Sigmoid colon (tissue), 7 donors: ENCODE measurements around the gene OVCA2. TPM values are rescaled to one million over a fixed set of nuclear protein-coding genes. Genes with fewer than 3 reads are reported as not detected.

Source experiments
- DNase-seq: peaks from one replicate; pipeline ENCODE4 v3.0.0-alpha.2; 2019
- H3K27ac ChIP-seq, 4 donors: fragments of 200-600 bp; sonication (generic); one replicate each; pipeline ENCODE4 v1.5.1; 2016 to 2019; ENCODE audit warnings: mild to moderate bottlenecking in 1 of 4
- H3K27me3 ChIP-seq, 3 donors: fragments of 200-600 bp; sonication (generic); one replicate each; pipeline ENCODE4 v1.5.1; 2019; ENCODE audit warnings: mild to moderate bottlenecking in 1 of 3
- H3K36me3 ChIP-seq, 4 donors: fragments of 200-600 bp; sonication (generic); one replicate each; pipeline ENCODE4 v1.5.1; 2016 to 2019
- H3K4me1 ChIP-seq, 4 donors: fragments of 200-600 bp; sonication (generic); one replicate each; pipeline ENCODE4 v1.5.1; 2017 to 2019
- H3K4me3 ChIP-seq, 4 donors: fragments of 200-600 bp; sonication (generic); one replicate each; pipeline ENCODE4 v1.5.1; 2017 to 2019; ENCODE audit warnings: mild to moderate bottlenecking in 2 of 4, moderate library complexity in 1 of 4
- H3K9me3 ChIP-seq, 4 donors: fragments of 200-600 bp in 3 of 4; sonication (generic) in 3 of 4; one replicate each; pipeline versions ENCODE4 v1.5.1 to v1.6.1; 2013 to 2019
- EP300 ChIP-seq, 4 donors: sonication (generic); formaldehyde crosslinking; IDR thresholded peaks; one replicate each; pipeline ENCODE4 v1.6.1; 2017; ENCODE audit warnings: antibody characterized with exemption in 4 of 4
- POLR2A ChIP-seq, 2 donors: fragments of 450-650 bp; IDR thresholded peaks; one replicate each; pipeline ENCODE4 v1.6.1; 2016; ENCODE audit warnings: antibody characterized with exemption in 2 of 2, mild to moderate bottlenecking in 2 of 2, moderate library complexity in 2 of 2
- POLR2AphosphoS5 ChIP-seq, 4 donors: sonication (generic); formaldehyde crosslinking; IDR thresholded peaks; one replicate each; pipeline ENCODE4 v1.6.1; 2017; ENCODE audit warnings: antibody characterized with exemption in 4 of 4
- WGBS, 2 donors: extraction: QIAGEN DNeasy Blood & Tissue Kit; methylation state at CpG; one replicate each; pipeline ENCODE4 v1.1.7; 2013; 5-methylcytosine and 5-hydroxymethylcytosine counted together
- intact Hi-C: fragments of 100-400 bp; cut with DNase I; formaldehyde crosslinking; loops from one replicate; pipeline ENCODE4 v1.15.1; 2023
- polyA plus RNA-seq, 3 donors: library from polyadenylated mRNA; stranded (reverse); fragments of 200-250 nt; gene quantifications; one replicate each; pipeline ENCODE4 v1.2.3, GENCODE V29; 2013
- total RNA-seq, 4 donors: library from RNA; depleted of rRNA; stranded (reverse); fragments of >200 nt; gene quantifications; one replicate each; pipeline ENCODE4 v1.1.0, GENCODE V29; 2016
- TF ChIP-seq, protein P1 (sequence below), 4 experiments: fragments of 450-650 bp in 3 of 4; fragments of 200-600 bp in 1 of 4; IDR thresholded peaks; one replicate each; pipeline ENCODE4 v1.5.1; 2016 to 2019; ENCODE audit warnings: antibody characterized with exemption in 4 of 4, mild to moderate bottlenecking in 3 of 4, moderate library complexity in 2 of 4
- donor health status: healthy with polysubstance abuse.
- donor health status: Bipolar disorder and iron deficiency.
- donor health status: healthy.

Gene OVCA2
- total and polyA plus RNA-seq, 7 donors, result 26.3 to 66.8 (median 43.0) TPM

DNA sequence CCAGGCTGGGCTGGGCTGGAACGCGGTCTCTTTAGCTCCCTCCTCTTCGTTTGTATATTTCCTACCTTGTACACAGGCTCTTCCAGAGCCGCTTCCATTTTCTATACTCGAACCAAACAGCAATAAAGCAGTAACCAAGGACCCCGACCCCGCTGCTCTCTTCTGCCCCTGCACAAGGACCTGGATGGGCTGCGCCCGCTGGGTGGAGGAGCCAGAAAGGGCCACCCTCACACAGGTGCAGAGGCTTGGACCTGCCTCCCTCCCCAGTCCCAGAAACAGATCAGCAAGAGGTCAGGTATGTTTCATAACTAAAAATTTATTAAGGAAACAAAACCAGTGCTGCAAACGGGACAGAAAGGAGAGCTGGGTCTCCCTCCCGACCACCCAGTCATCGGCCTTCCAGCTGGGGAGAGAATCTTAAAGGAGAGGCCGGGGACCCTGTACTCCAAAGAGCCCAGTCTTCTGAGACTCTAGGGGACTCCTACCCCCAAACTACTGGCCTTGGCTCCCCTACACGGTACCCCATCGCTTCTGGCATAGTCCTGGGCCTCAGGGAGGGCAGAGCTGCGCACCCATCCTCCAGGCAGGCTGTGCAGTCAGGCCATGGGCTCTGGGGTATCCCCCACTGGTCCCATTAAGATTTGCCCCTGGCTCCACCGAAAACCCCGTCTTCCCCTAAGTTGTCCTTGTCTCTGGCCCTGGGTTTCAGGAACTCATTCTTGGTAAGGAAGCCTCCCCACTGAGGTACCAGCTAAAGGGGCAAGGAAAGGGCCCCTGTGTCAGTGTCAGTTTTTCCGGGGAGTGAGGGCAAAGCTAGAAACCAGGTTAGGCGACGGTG, 17.9 kb downstream of the OVCA2 start:
- TF ChIP-seq, protein P1, sequence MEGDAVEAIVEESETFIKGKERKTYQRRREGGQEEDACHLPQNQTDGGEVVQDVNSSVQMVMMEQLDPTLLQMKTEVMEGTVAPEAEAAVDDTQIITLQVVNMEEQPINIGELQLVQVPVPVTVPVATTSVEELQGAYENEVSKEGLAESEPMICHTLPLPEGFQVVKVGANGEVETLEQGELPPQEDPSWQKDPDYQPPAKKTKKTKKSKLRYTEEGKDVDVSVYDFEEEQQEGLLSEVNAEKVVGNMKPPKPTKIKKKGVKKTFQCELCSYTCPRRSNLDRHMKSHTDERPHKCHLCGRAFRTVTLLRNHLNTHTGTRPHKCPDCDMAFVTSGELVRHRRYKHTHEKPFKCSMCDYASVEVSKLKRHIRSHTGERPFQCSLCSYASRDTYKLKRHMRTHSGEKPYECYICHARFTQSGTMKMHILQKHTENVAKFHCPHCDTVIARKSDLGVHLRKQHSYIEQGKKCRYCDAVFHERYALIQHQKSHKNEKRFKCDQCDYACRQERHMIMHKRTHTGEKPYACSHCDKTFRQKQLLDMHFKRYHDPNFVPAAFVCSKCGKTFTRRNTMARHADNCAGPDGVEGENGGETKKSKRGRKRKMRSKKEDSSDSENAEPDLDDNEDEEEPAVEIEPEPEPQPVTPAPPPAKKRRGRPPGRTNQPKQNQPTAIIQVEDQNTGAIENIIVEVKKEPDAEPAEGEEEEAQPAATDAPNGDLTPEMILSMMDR (IDR thresholded peaks at IDR 0.05), result no peak
- TF ChIP-seq POLR2A (IDR thresholded peaks at IDR 0.05) (no peak), EP300 (IDR thresholded peaks at IDR 0.05) (no peak), POLR2AphosphoS5 (IDR thresholded peaks at IDR 0.05) (no peak)
- 62 to 70% methylated on average over 21 of the region's 21 CpGs for WGBS, 2 donors
- H3K27me3 ChIP-seq, result peaks cover 4 to 20% (median 5%) of the 10 kb centered on the region in 3 donors
- peaks cover 0 to 31% (median 0%) of the 10 kb centered on the region in 4 donors for H3K36me3 ChIP-seq
- intact Hi-C loops, result no loop called here
- peak overlapping the region; percentile 88 to 92 (median 91) for H3K27ac ChIP-seq
- peaks cover 0 to 89% (median 83%) of the 10 kb centered on the region in 4 donors for H3K4me1 ChIP-seq
- DNase-seq, result no peak
- H3K9me3 ChIP-seq, result no peaks in the 10 kb centered on the region
- peak overlapping the region in 3 of 4 donors; percentile 63 to 75 (median 64) for H3K4me3 ChIP-seq

DNA sequence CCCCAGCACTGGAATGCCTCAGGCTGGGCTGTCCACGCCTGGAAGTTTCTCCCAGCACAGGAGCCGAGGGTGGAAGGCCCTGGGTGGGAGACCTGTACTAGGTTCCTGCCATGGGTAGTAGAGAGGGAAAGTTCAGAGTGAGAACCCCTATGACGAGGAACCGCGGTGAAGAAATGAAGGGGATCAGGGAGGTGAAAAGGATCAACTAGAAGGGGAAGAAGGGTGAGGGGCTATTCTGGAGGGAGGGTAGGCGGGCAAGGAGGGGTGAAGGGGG, 18.5 kb downstream of the OVCA2 start:
- TF ChIP-seq POLR2AphosphoS5 (IDR thresholded peaks at IDR 0.05) (no peak), EP300 (IDR thresholded peaks at IDR 0.05) (no peak)
- TF ChIP-seq, protein P1 (IDR thresholded peaks at IDR 0.05), result no peak
- intact Hi-C loops, result no loop called here
- H3K4me1 ChIP-seq, result peaks cover 0 to 89% (median 85%) of the 10 kb centered on the region in 4 donors

DNA sequence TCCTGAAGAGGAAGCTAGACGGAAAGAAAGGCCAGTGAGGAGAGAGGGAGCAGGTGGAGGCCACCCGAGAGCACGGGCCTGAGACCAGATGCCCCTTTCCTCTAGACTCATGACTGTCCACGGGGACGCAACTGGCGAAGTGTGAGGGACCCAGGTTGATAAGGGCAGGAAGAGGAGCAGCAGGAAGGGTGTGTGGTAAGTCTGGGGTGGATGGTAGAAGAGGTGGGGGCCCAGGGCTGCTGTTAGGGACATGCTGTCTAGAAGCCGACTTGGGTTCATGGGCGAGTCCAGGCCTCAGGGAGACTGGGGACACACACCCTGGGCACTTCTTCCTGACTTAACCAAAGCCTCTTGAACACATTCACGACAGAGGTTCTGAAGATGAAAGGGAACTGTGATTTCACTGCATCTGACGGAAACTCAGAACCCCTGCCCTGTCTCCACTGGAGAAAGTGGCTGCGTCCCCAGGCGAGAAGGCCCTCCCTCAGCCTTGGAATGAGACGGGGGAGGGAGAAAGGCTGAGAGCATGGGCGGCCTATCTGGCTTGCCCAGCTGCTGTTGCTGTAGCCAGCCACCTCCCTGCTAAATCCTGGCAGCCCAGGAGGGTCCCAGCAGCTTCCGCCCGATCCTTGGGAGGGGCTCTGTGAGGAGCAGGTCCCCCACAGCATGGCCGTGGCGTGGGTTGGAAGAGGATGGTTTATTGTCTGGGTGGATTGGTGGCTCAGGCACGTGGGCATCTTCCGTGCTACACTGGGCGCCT, 19.0 kb downstream of the OVCA2 start:
- Histone ChIP-seq H3K4me3 (peak overlapping the region in 1 of 4 donors; percentile 1), H3K27me3 (peaks cover 0 to 13% (median 0%) of the 10 kb centered on the region in 3 donors), H3K4me1 (peaks cover 0 to 89% (median 85%) of the 10 kb centered on the region in 4 donors), H3K9me3 (no peaks in the 10 kb centered on the region), H3K36me3 (peaks cover 0 to 42% (median 0%) of the 10 kb centered on the region in 4 donors), H3K27ac (peak overlapping the region; percentile 88 to 92 (median 91))
- TF ChIP-seq EP300 (IDR thresholded peaks at IDR 0.05), result no peak
- peak in 2 of 4 donors; percentile 27 to 42 for TF ChIP-seq POLR2AphosphoS5 (IDR thresholded peaks at IDR 0.05)
- no peak for DNase-seq
- intact Hi-C loops, result no loop called here
- 79 to 81% methylated on average over 21 of the region's 21 CpGs for WGBS, 2 donors

More for the DNA sequence above, 18.5 kb downstream of the OVCA2 start:
- Histone ChIP-seq H3K27me3 (peaks cover under 1 to 16% (median 2%) of the 10 kb centered on the region in 3 donors), H3K4me3 (peak overlapping the region in 1 of 4 donors; percentile 75), H3K9me3 (no peaks in the 10 kb centered on the region), H3K27ac (peak overlapping the region; percentile 88 to 92 (median 91)), H3K36me3 (peaks cover 0 to 37% (median 0%) of the 10 kb centered on the region in 4 donors)
- DNase-seq, result no peak
- WGBS, 2 donors, result 84 to 86% methylated on average over 6 of the region's 6 CpGs

DNA sequence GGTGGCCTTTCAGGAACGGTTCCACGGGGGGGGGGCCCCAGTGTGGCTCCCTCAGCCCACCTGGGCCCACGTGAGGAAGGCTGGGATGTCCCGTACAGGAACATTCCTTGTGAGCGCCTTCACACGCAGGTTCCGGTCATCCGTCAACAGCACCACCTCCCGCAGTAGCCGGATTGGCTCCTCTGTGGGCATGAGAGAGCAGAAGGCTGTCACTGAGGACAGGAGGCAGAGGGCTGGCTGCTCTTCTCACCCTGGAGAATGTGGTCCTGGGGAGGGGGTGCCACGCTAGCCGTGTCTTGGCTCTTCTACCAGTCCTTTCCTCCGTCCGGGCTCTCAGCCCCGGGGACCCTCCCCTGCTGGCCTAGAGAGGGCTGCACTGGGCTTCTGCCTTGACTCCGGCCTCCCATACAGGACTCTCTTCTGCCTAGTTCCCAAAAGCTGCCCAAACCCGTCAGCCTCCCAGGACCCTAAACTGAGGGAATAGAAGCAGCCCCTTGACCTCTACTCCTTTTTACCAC, 19.7 kb downstream of the OVCA2 start:
- intact Hi-C loops, result no loop called here
- H3K27ac ChIP-seq, result peak overlapping the region; percentile 88 to 92 (median 91)
- peaks cover 0 to 46% (median 0%) of the 10 kb centered on the region in 4 donors for H3K36me3 ChIP-seq
- no peak overlapping the region for H3K4me3 ChIP-seq
- peaks cover 0 to 91% (median 89%) of the 10 kb centered on the region in 4 donors for H3K4me1 ChIP-seq
- TF ChIP-seq POLR2A (IDR thresholded peaks at IDR 0.05) (no peak), EP300 (IDR thresholded peaks at IDR 0.05) (no peak), POLR2AphosphoS5 (IDR thresholded peaks at IDR 0.05) (peak in 1 of 4 donors; percentile 36)
- TF ChIP-seq, protein P1 (IDR thresholded peaks at IDR 0.05), result no peak
- peaks cover 0 to 13% (median 0%) of the 10 kb centered on the region in 3 donors for H3K27me3 ChIP-seq
- H3K9me3 ChIP-seq, result no peaks in the 10 kb centered on the region
- no peak for DNase-seq
- 82 to 84% methylated on average over 17 of the region's 17 CpGs for WGBS, 2 donors
